Epithelial cell of proximal tubule (primary cell): ENCODE data around the gene COL9A3. TPM values are rescaled to one million over a fixed set of nuclear protein-coding genes. Genes with fewer than 3 reads are reported as not detected.

Experiments
- DNase-seq: peaks from one replicate; pipeline ENCODE4 v3.0.0-alpha.2; 2011; ENCODE audit warnings: low read depth
- H3K4me3 ChIP-seq: 2 replicates; pipeline ENCODE4 v1.5.1; 2011; ENCODE audit warnings: low read depth, mild to moderate bottlenecking, low read length
- CTCF ChIP-seq: conservative IDR thresholded peaks from 2 replicates; pipeline ENCODE4 v1.5.1; 2012; ENCODE audit warnings: low read depth, mild to moderate bottlenecking, low read length
- total RNA-seq: library from RNA; depleted of rRNA; stranded (reverse); fragments of >200 nt; gene quantifications from 2 replicates; pipeline ENCODE4 v1.2.3, GENCODE V29; 2015

Gene COL9A3
- total RNA-seq, 1 donor from 2014 or later: 2.8 TPM

- DNase-seq: no peak
- H3K4me3 ChIP-seq: peak overlapping the region; percentile 67
- no peak for TF ChIP-seq CTCF
Observed at GRCh38 chr20:62797671-62798532, 18.9 kb upstream of the COL9A3 start.

- H3K4me3 ChIP-seq: no peak overlapping the region
- TF ChIP-seq CTCF: no peak
- DNase-seq: no peak
Observed at GRCh38 chr20:62799036-62799435, 17.8 kb upstream of the COL9A3 start.

GRCh38 chr20:62799459-62799858 lies 17.4 kb upstream of the COL9A3 start:
- no peak for DNase-seq
- no peak for TF ChIP-seq CTCF
- H3K4me3 ChIP-seq: no peak overlapping the region

GRCh38 chr20:62799873-62800272 lies 17.0 kb upstream of the COL9A3 start:
- no peak overlapping the region for H3K4me3 ChIP-seq
- no peak for DNase-seq
- no peak for TF ChIP-seq CTCF

GRCh38 chr20:62800314-62801259 lies 16.3 kb upstream of the COL9A3 start:
- no peak for TF ChIP-seq CTCF
- DNase-seq: no peak

GRCh38 chr20:62801284-62802010 lies 15.4 kb upstream of the COL9A3 start:
- H3K4me3 ChIP-seq: no peak overlapping the region
- DNase-seq: no peak
- no peak for TF ChIP-seq CTCF

More at GRCh38 chr20:62800314-62801259, 16.3 kb upstream of the COL9A3 start:
- no peak overlapping the region for H3K4me3 ChIP-seq
